Measurements from ENCODE around the gene EN1.

- TF ChIP-seq CTCF (conservative IDR thresholded peaks at IDR 0.05; ENCODE audit: low read length) = no peak
- TF ChIP-seq EZH2phosphoT487 (IDR thresholded peaks at IDR 0.05; ENCODE audit: borderline replicate concordance, low read depth, low read length) = no peak
Measured at GRCh38 chr2:118807668-118808428, 39.6 kb downstream of the EN1 start.

All from OCI-LY7 (cell line).